Embryonic facial prominence (tissue), 1 donor: ENCODE results near the gene PRKACB.
"Not testable (repeated sequence)": the region's sequence is repeated elsewhere in the genome, so short reads cannot be mapped to it uniquely, and the experiment has no call there.

Experiments
- DNase-seq: peaks from one replicate; pipeline ENCODE4 v3.0.0-alpha.2; 2016; ENCODE audit errors: extremely low spot score

PRKACB gene

DNA sequence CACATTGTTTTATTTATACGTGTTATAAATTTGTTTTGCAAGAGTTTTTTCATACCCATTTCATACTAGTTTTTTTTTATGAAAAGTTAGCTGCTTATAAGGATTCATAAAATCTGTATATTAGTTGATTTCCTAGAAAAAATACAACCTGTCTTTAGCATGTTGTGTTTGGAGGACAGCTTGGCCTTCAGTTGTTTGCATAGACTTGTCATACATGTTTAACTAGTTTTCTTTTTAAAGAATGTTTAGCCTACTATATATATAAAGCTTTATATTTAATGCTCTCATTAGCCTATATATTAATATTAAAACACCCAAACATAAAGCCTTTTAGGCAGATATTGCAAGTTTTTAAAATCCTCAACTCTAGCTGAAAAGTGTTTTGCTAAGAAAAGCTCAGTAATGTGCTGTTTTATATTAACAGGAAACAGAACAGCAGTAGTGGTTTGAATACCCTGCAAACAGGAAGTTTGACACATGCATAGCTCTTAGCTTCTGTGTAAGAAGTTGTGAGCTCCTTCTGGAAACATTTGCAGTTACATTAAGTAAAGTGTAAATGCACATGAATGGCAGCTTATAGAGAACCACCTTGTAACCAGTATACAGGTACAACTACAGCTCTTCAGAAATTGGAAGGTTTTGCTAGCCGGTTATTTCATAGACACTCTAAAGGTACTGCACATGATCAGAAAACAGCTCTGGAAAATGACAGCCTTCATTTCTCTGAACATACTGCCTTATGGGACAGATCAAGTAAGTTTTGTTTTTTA is at the start of gene PRKACB:
Gene PRKACB, plus strand, starts transcription at position 476 of the 770 bp plus-strand sequence. Its CDS starts 91 bp downstream, at position 567.
- no peak for DNase-seq

DNA sequence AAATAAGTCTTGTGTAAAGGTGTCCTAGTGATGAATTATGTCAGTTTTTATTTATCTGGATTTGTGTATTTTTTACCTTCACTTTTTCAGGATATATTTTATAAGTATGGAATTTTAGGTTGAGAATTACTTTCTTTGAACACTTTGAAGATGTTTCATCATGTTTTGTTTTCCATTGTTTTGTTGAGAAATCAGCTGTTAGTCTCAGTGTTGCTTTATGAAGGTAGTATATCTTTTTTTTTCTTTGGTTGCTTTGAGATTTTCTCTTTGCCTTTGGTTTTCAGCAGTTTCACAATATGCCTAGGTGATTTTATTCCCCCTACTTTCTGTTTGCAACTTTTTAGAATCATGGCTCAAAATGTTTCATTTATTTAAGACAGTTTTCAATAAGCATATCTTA is 48.8 kb upstream of the PRKACB start:
- no peak for DNase-seq

DNA sequence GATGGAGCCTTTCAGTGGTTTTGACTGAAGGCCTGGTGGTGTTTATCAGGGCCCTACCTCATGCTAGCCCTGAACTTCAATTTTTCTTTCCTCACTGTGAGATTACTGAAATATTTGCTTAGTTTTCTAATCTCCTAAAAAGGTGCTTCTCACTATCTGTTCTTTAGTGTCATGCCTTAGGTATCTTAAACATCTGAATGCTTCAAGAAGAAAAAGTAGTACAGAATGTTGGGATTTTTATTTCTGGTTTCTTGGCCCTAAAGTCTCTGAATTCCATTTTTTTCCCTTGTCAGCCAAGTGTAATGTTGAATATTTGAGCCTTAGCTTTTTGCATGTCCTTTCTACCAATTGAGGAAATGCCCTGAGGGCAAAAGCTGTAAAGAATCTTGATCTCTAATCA is 47.9 kb upstream of the PRKACB start:
- DNase-seq = no peak

DNA sequence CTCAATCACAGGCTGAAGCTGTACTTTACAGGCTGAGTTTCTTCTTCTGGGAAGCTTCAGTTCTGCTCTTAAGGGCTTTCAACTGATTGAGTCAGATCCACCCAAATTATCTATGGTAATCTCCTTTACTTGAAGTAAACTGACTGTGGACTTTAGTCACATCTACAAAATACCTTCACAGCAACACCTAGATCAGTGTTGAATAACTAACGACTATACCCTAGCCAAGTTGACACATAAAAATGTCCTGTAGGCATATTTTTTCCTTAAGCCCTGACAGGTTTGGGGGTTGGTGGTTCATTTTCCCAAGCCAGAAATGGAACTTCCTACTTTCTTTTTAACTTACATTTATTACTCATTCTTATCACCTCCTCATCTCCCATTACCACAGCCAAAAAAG is 42.9 kb upstream of the PRKACB start:
- DNase-seq = no peak

DNA sequence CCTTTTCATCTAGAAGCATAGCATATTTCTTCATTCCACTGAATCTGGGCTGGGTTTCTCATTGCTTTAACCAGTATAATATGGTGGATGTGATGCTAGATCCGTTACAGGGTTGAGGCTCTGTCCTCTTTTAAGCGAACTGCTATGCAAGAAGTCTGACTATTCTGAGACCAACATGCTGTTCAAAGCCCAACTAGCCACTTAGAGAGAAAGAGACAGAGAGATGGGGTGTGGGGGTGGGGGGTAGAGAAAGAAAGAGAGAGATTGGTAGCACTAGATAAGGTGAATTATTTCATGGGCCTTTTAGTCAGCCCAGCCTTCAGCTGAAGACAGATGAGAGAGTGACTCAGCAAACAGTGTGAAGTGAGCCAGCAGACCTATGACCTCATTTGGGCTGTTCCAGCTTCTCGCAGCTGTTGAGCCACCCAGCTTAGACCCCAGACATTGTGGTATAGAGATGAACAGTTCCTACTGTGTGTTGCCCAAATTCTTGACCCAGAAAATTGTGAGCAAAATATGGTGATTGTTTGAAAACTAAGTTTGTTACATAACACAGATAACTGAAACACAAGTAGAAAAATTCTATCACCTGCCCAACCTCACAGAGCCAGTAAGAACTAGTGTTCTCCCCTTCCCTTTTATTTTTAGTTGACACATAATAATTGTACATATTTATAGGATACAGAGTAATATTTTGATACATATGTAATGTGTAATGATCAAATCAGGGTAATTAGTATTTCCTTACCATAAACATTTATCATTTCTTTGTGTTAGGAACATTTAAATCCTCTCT is 40.7 kb upstream of the PRKACB start:
- DNase-seq = no peak

DNA sequence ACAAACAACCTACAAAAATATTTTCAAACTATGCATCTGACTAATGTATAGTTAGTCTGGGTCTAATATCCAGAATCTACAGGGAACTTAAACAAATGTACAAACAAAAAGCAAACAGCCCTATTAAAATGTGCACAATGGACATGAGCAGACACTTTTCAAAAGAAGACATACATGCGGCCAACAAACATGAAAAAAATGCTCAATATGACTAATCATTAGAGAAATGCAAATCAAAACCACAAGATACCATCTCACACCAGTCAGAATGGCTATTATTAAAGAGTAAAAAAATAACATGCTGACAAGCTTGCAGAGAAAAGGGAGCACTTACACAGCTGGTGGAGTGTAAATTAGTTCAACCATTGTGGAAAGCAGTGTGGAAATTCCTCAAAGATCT is 36.5 kb upstream of the PRKACB start:
- DNase-seq = not testable (repeated sequence)

DNA sequence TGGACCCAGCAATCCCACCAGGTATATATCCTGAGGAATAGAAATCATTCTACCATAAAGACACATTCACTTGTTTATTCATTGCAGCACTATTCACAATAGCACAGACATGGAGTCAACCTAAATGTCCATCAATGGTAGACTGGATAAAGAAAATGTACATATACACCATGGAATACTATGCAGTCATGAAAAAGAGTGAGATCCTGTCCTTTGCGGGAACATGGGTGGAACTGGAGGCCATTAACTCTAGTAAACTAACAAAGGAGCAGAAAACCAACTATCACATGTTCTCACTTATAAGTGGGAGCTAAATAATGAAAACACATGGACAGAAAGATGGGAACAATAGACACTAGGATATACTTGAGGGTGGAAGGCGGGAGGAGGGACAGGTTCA is 36.1 kb upstream of the PRKACB start:
- DNase-seq = no peak

DNA sequence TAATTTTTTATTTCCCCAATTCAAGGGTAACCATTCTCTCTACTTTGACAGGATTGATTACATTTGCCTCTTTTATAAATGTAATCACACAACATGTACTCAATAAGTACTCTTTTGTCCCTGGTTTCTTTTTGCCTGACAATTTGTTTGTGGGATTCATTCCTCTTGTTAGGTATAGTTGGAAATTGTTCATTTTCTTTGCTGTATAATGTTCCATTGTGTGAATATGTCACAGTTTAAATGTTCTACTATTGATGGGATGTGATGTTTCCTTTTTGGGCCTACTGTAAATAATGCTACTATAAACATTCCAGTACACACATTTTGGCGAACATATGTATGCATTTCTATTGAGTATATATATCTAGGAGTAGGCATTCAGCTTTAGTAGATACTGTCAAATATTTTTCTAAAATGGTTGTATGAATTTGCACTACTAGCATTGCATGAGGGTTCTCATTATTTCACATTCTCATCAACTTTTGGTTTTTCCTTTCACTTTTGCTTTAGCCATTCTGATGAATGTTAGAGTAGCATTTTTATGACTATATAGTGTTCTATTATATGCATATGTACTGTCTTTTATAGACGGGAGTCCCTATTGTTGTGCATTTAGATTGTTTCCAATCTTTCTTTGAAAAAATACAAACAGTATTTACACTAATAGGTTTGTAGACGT is 35.0 kb upstream of the PRKACB start:
- no peak for DNase-seq

DNA sequence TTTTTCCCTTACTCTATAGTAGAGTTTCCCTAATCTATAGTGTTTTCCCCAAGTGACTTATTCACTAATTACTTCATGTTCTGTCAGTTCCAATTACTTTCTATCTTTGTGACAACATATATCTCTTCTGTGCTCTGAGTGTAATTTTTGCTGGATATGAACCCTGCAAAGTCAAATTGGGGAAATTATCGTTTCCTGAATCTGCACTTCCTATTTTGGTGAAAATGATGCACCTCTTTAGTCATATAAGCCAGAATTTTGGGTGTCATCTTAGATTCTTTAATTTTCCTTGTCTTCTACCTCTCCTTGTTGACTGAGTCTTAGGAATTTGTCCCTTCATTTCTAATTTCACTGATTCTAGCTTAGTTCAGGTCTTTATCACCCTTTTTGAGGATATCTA is 33.4 kb upstream of the PRKACB start:
- DNase-seq = no peak

DNA sequence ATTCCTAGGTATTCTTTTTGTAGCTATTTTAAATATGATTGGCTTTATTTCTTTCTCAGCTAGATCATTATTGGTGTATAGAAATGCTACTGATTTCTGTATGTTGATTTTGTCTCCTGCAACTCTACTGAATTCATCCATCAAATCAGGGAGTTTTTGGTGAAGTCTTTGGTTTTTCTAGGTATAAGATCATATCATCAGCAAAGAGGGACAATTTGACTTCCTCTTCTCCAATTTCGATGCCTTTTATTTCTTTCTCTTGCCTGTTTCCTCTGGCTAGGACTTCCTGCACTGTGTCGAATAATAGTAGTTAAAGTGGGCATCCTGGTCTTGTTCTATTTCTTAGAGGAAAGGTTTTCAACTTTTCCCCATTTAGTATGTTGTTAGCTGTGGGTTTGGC is 27.5 kb upstream of the PRKACB start:
- no peak for DNase-seq

DNA sequence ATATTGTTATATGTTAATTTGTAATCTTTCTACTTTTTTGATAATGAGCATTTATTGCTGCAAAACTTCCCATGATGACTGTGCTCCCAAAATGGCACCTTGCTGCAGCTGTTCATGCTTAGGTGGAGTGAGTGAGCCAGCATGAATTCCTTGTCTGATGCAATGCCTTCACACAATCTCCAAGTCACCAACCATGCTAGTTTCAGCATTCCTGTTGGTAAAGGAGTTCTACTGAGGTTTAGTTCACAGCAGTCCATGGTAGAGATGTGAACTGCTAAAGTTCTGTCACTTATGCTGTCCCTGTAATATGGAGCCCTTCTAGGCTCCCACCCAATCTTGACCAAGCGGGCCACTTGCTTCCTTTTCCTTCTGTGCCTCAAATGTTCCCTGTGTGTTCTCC is 26.2 kb upstream of the PRKACB start:
- DNase-seq = no peak

DNA sequence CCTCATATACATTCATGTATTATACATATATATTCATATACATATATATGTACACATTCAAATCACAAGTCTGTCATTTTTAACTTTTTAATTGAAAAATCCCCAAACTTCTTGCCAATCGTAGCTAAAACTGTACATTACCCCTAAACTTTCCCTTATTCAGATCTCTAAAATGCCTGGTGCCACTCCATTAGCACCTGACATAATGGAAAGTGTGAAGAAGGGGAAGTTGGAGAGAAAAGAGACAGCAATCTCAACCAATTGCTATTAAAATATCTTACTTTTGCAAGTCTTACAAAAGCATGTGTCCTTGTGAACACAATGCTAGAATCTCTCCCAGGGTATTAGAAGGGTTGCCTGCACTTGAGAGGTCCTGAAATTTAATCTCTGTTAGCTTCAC is 22.7 kb upstream of the PRKACB start:
- no peak for DNase-seq

DNA sequence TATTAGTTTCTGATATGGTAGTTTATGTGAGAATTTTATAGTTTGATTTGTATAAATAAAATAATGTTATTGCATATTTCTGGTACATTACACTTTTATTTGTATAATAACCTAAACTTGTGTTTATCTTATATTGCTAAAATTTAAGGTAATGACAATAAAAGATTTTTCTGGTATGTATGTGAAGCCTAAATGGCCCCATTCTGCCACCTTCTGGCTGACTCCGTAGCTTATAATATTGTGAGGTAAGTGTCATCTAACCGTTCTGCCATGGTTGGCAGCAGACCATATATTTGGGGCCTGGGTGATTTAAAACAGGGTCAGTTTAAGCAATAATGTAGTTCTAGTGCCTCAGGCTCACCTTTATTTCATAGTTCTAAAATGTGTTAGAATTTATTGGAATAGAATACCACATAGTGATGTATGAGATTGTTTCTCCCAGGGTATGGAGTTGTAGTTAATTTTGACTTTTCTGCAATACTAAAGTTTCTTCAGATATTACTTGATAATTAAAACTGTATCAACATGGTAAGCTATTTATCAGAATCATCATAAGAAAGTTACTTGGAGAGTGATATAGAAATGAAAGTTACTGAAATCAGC is 21.2 kb upstream of the PRKACB start:
- DNase-seq = no peak

DNA sequence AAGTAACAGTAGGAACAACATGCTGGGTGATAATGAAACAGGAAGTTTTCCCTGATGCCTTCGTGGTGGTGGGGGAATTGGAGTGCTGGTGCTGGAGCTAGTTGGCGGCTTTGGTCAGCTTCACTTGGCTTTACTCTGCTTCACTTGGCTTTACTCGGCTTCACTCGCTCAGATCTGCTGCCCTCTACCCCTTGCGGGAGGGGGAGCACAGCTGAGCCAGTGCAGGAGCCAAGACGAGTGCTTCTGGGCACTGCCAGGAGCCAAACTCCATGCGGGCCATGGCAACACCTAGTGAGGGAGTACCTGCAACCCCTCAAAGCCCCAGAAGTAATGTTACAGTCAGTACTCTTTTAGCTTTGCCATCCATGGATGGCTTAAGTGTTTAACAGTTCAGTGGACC is 10.6 kb upstream of the PRKACB start:
- DNase-seq = no peak

DNA sequence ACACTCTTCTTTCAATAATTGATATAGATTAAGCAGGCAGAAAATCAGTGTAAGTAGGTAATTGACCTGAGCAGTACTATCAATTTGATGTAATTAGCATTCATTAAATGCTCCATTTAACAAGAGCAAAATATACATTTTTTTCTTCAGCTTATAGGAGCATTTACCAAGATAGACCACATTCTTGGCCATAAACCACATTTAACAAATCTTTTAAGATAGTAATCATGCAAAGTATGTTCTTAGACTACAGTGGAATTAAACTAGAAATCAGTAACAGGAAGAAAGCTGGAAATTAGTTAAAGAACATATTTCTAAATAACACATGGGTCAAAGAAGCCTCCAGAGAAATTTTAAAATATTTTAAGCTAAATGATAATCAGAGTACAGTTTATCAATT is 8.7 kb upstream of the PRKACB start:
- DNase-seq = no peak

DNA sequence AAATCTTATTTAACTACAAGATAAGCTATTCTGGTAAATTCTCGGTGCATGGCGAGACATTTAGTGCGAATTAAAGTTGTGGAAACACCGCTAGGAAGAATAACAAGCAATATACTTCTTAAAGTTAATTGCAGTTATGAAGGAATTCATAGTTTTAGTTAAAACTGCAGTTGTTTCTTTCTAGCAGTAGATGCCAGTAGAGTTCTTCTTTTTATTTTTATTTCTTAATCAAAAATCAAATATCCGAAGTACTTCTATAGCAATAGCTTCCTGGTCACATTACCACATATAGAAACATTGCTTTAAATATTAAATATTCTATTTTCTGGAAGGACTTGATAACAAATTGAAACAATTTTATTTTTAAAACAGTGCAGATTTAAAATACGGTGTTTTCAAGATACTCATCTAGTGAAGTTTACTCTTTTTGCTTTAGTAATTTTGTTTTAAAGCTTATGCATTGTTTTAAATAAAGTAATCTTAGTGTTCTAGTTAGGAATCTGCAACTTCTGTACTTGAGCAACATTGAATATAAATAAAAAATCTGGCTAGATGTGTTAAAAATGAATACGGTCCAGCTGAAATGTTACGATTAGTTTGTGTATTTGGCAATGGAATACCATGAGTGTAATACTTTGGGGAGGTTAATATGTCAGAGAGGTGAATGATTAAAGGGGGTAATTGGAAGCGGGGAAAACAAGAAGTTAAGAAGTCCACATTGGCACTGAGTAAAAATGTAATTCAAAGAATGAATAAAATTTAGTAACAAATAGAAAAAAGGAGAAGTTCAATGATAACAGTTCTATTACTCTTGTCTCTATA is 2.7 kb upstream of the PRKACB start:
- DNase-seq = peak; percentile 64

DNA sequence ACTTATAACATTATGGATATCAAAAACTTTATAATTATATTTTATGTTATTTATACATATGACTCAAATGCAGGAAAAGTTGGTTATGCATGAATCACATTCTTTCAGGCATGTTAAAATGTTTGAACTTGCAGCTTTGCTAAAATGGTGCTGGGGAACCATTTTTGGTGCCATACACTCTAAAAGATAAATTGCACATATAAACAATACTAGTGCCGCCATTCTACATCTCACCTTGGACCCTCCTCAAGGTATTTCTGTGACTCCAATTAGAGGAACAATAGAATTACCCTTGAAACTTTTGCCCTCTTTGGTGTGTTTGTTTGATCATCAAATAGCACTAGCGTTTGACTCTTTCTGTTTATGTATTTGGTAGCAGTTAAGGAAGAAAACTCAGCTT is 997 bp downstream of the PRKACB start:
- no peak for DNase-seq

DNA sequence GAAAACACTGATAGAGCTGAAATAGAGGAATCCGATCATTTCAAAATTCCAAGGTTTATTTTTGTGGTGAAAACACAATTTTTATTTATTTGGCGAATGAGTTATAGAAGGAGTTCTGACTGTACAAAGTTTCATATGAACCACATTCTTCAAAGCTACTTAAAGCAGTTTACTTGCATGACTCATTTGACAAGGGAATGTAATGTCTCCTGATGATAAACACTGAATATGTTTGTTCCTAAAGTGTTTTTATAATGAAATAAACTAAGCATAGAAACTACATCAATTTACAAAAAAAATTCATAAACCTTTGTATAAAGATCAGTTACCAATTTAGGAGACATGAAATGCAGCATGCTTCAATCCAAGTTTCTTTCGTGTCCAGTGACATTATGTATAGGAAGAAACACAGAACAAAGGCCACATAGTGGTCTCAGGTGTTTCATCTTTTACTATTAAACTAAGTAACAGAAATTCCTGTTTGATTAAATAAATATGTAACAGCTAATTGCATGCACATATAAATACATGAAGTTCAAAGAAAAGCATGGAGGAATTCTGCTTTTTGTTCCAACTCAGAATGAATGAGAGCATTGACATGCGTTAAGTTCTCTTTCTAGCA is 2.5 kb downstream of the PRKACB start:
- no peak for DNase-seq

DNA sequence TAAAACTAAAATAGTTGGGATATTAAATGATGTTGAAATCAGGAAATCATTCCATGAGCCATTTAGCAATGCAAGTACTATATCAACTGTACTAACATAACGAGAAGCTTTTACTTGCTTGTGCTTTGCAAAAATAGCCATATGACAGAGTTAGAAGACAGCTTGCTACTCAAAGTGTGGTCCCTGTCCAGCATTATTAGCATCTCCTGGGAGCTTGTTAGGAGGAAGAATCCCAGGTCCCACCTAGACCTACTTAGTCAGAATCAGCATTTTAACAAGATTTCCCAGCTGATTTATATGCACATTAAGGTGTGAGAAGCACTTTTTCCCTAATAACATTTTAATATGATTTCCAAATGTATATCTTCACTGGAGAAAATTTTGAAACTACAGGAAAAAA is 4.7 kb downstream of the PRKACB start:
- DNase-seq = no peak

DNA sequence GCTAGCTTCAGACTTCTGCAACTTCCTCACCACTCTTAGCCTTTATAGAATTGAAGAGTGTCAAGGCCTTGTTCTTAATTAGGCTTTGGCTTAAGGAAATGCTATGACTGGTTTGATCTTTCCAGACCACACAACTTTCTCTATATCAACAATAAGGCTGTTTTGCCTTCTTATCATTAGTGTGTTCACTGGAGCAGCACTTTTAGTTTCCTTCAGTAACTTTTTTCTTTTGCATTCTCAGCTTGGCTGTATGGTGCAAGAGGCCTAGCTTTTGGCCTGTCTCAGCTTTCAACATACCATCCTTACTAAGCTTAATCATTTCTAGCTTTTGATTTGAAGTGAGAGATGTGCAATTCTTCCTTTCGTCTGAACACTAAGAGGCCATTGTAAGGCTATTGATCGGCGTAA is 8.6 kb downstream of the PRKACB start:
- no peak for DNase-seq

DNA sequence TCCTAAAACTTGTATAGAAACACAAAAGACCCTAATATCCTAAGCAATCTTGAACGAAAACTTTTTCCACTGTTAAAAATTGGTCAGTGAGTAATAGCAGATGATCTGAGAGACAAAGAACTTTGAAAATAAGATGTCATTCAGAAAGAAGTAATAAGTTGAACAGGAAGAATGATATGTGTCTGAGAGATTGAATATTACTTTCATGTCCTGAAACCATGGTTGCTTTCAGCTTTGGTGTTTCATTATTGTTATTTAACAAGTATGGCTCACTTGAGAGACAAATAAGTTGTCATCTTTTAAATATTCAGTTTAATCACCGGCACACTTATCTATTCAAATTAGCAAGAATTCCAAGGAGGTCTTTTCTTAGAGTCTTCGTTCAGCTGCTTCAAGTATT is 11.4 kb downstream of the PRKACB start:
- no peak for DNase-seq
